ENCODE measurements around the gene ADARB2.
"Not testable (repeated sequence)": the region's sequence is repeated elsewhere in the genome, so short reads cannot be mapped to it uniquely, and the experiment has no call there.

The ADARB2 gene

DNA sequence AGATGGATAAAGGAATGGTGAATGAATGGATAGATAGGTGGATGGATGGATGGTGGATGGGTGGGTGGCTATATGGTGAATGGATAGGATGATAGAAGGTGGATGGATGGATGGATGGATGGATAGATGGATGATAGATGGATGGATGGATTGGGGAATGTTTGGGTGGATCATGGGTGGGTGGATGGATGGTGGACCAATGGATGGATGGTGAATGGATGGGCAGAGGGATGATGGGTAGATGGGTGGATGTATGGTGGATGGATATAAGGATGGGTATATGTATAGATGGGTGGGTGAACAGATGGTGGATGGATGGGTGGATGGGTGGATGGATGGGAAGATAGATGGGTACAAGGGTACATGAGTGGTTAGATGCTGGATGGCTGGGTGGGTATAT, 322.4 kb downstream of the ADARB2 start:
- DNase-seq, result no peak

DNA sequence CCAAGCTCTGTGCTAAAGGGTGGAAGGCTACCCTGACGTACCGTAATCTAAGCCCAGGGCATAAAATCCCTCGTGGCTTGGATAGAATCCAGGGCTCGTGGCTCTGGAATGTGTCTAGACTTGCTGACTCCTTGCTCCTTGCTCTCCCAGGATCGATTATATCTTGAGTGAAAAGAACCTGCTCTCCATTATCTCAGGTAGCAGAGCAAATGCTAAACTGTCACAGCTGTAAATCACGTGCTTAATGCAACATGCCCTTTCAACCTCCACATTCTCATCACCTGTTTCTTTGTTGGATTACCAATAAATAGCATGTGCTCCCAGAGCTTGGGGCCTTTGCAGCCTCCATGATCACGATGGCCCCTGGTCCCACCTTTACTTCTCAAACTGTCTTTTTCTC, 323.0 kb downstream of the ADARB2 start:
- DNase-seq, result not testable (repeated sequence)

DNA sequence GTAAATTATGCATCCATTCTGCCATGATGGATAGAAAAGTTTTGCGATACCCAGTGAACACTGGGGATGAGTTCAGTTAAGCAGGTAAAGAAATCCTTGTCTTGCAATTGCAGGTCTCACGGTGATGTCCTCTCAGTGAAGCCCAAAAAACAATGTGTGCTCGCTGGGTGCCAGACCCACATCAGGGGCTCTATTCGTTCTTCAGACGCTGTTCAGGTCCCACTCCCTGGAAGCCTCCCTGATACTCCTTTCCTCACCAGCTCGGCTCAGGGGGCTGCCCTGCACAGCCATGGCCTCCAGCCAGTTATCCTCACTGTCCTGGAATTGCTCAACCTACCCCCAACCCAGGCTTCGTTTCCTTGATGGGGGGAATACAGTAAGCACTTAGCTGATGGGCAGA, 323.5 kb downstream of the ADARB2 start:
- no peak for DNase-seq

DNA sequence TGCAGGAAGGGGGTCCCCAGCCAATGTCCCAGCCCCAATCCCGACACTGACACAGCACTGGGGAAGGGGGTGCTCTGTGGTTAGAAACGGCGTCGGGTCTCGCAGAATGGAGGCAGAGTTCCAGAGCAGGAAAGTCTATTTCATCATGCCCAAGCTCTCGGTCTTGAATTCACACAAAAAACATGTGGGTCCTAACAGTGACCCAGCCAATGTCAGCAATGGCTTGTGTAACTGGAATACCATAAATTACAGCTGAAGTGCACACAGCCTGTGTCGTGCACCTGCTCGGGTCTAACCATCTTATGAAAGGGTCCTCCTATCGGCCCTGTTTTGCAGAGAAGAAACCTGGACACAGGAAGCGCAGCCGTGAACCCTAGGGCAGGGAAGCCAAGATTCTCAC, 324.1 kb downstream of the ADARB2 start:
- no peak for DNase-seq

DNA sequence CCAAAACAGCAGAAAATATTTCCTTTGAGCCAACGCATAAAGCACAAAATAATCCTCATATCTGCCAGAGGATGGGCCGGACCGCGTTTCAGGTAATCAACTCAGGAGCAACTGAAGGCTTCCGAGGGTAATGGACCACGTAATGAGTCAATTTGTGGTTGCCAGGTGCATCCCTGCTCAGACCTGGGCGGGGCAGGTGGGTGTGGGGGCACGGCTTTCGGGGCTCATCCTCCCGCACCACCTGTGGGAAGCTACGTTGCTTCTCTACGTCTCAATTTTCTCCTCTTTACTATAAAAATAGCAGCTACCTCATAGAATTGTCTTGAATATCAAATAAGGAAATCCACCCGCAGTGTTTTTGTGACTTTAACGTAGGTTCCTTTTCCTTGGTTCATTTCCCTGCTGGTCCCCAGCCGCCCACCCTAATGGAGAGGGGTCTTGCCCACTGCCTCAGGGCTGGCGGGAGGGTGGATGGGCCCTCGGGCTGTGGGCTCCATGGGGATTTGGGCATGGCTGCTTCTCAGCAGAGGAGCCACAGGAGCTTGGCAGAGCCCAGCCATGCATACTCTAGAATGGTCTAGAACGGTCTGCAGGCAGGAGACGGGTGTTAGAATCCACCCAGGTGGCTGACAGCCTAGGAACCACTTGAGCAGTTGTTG, 324.7 kb downstream of the ADARB2 start:
- DNase-seq, result no peak

DNA sequence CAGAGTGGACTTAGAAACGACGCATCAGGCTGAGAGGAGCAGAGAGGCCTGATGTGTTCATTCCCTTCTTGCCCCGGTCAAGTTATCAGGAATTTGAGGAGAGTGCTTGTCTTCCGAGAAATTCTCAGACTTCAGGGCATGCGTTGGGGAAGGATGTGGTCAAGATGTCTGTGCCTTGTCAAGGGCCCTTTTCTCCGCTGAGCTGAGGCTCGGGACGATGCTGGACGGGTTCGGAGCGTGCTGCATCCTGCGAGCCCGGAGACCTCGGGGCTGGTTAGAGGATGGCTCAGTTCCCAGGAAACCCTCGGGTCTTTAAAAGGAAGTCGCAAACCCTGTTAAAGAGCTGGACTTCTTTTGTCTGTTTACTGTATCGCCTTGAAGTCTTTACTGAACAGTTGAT, 325.4 kb downstream of the ADARB2 start:
- DNase-seq, result no peak

DNA sequence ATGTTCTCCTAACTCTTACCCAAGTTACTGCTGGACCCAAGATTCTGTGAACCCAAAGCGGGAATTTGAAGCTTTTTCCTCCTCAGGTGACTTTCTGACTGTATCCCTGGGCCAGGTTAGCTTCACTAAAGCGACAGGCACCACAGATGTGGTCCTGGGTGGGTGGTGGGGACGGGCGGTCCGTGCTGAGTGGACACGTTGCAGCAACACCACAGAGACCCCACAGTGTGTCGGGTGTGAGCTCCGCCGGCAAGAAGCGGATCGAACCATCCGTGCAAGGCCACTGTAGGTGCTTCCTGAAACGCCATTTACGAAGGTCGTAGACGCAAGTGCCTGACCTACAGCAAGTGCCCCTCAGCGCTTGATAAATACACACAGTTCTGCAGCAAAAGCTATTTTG, 325.9 kb downstream of the ADARB2 start:
- DNase-seq, result no peak

DNA sequence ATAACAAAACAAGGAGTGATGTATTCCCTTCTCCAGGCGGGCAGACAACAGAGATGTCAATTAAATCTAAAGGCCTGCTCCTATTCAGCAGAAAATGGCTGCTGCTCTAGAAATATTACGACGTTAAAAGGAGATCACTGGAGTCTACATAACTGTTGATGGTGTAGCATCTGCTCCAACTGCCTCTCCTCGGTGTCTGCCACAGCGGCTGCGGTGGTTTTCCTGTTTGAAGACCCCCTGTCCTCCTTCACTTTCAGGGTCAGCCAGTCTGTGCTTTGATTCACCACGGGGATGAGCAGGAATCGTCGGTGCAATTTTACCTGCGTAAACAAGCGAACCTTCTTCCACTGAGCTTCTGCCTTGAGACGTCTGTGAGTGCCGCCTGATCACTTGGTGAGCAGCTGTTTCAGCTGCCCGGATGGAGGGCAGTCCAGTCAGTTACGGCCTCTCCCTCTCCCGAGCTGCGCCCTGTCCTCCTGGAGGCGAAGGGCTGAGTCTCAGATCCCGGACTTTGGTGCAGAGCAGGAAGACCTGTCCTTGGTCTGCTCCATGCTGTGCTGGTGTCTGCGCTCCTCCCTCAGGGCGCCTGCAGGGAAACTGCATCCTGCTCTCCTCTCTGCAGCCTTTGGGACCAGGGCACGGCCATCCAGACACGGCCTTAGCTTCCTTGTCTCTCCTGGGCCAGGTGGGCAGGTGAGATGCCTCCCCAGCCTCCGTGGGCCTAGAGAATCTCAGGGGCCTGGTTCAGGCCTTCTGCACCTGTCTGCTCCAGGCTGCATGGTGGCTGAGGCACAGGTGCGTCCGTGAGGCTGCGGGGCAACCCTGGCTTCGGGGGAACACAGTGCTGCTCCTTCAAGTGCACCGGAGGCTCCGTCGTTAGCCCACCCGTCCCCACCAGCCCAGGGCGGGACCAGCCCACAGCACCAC, 326.6 kb downstream of the ADARB2 start:
- DNase-seq, result no peak

DNA sequence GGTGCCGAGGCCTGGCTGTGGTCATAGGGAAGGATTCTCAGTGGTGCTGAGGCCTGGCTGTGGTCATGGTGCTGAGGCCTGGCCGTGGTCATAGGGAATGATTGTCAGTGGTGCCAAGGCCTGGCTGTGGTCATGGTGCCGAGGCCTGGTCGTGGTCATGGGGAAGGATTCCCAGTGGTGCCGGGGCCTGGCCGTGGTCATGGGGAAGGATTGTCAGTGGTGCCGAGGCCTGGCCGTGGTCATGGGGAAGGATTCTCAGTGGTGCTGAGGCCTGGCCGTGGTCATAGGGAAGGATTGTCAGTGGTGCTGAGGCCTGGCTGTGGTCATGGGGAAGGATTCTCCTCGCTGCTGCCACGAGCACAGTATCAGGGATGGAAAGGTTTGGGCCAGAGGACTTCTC, 327.3 kb downstream of the ADARB2 start:
- no peak for DNase-seq

DNA sequence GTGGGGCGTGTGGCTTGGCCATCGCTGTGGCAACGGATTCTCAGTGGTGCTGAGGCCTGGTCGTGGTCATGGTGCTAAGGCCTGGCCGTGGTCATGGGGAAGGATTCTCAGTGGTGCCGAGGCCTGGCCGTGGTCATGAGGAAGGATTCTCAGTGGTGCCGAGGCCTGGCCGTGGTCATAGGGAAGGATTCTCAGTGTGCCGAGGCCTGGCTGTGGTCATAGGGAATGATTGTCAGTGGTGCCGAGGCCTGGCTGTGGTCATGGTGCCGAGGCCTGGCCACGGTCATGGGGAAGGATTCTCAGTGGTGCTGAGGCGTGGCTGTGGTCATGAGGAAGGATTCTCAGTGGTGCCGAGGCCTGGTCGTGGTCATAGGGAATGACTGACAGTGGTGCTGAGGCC, 327.9 kb downstream of the ADARB2 start:
- no peak for DNase-seq

DNA sequence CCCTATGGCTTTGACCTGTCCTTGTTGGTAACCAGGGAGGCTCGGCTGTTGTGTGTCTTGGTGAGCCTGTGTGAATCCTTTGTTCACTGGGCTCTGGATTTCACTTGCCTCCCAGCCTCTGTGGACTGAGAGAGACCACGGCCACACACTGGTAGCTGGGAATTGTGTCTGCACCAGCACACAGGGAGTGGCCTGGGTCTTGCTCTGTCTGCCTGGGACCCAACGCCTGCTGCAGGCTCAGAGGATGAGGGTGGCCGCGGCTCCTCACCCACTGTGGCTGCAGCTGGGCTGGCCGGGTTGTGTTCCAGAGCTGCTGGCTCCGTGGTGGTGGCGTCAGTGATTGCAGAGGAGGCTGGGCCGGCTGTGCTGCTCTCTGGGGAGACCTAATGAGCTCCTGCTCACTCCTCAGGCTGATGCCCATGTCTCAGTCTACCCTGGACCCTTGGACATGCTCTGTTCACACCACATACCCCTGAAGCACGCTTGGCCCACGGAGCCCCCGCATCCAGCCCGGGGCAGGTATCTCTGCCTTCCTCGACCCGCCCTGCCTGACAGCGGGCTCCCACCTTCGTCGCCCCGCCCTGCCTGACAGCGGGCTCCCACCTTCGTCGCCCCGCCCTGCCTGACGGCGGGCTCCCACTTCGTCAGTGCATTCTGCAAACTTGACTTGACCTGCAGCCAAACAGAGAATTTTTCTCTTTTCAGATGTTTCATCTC, 328.5 kb downstream of the ADARB2 start:
- DNase-seq, result no peak

DNA sequence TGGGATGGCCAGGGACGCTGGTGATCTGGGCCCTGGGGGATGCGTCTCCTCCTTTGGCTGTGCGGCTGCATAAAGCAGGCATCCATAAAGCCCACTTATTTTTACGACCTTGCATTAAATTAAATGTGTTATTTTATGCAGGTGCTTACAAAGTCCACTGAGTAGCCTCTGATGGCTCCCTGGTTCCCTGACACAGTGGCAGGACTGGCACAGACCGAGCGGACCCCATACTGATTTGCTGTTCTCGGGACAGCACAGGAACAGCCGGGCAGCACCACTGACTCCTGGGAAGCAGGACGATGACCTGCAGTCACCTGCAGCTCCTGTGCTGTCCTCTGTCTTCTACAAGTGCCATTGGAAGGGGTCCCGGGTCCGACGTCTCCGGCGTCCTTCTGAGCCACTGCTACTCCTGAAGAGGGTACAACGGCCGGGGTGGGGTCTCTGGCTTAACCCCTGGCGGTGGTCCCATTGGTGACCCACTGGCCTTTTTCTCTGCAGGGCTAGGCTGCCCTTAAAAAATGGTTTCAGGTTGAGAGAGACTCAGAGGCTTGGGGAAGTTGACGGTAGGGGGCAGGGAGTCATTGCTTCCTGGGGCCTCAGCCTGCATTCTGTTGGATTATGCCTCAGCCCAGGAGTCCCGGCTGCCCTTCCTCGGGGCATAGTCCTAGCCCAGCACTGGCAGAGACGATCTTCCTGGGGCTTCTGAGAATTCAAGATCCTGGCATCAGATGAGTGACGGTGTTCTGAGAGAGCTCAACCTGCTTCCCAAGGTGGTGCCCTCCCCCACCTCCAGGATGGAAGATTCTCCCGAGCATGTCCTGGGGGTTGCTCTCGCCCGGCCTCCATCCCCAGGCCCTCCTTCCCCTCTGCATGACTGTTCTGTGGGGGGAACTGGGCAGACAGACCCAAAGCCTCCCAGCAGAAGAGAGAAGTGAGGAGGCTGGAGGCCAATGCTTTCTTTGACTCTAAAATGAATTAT, 330.1 kb downstream of the ADARB2 start:
- no peak for DNase-seq

DNA sequence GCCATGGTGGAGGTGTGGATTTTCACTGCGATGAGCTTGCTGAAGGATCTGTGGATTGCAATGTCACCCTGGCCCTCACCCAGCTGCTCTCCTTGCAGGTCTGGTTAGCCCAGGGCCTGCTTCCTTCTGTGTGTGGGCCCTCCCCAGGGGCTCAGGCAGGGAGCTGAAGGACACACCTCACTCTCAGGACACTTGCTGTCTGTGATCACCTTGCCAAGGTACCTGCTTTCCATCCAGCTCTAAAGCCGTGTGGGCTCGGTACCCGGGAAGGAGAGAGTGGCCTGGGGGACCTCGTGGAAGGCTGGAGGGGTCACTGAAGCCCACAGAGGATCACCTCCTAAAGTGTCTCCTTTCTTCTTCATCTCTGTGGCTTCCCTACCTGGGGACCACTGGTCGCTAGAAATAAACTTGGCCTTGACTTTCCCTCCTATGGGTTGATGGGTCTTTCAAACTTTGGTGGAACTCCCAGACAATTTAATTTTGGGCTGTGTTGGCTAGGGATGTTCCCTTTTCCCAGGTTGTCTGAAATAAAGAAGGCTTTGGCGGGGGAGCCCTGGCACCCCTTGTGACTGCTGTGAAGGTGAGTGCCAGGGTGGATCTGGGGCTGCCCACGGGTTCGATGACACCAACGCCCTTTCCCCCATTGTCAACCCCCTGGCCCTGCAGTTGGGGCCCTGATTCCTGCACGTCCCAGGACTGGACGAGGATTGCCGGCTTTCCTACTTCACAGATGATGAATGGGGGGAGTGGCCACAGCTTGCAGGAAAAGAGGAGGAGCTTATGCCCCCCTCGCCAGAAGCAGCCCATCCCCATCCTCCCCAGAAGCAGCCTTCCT, 331.0 kb downstream of the ADARB2 start:
- DNase-seq, result no peak

DNA sequence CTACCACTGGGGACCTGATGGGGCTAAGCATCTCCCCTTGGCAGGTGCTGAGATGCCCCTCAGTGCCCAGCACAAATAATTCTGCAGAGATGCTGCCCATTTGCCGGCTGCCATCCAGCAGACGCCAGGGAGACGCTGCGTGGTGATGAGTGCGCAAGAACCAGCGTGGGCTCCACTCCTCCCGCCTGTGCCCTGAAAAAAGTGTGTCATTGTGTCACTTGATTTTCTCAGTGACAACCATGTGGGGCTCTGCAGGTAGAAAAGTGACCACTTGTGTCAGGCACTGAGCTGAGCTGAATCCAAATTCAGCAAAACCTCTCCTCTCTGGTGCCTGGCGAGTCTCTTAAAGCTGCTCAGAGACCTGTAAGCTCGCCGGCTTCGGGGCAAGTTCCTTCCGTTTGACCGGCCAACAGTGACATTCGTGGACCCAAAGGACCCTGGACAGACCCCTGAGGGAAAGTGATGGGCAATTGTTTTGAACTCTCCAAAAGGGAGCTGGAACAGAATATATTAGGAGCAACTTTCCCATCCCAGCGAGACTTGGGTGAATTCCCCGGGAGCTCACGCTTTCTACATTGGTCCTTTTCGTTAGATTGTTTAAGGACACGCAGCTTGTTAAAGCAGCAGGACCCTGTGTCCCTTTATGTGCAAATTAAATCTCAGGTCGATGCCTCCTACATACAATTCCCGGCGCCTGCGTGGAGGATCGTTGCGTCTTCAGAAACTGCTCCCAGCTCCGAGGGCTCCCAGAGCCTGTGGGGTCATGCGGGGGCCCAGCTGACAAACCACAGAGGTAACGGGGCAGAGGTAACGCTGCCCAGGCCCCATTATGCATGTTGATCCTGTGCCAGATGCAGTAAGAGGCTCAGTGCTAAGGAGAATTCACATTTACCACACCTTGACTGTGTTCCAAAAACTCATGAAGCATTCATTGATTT, 332.7 kb downstream of the ADARB2 start:
- no peak for DNase-seq

DNA sequence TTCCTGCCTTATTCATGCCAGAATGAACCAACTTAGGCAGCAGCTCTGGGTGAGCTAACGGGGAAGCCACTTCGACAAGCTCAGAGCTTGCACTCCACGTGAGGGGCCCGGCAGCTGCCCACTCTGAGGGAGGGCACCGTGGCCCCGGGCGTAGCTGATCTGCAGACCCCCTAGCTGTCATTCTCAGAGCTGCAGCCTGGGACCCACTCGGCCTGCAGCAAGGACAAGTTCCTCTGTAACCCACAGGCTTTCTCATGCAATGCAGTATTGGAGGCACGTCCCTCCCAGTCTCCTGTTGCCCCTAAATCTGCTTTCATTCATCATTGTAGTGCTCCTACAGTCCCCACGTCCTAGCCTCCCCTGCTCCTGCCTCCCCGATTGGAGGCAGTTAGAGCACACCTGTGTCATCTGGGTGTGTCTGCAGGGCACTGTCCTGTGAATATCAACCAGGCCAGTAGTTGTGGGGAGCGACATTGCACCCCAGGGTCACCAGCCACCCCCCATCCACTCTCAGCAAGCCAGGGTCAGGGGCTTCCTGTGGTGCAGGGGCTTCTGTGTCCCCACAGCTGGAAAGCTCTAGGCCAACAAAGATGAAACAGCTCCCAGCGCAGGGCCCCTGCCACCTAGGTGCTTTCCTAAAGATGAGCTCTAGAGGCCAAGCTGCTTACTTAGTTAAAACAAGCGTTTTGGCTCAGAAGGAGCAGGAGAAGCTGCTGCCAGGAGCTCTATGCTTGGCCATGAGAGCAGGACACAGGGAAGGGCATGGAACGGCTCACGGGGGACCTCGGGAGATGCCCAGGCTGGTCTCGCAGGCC, 333.6 kb downstream of the ADARB2 start:
- DNase-seq, result no peak

DNA sequence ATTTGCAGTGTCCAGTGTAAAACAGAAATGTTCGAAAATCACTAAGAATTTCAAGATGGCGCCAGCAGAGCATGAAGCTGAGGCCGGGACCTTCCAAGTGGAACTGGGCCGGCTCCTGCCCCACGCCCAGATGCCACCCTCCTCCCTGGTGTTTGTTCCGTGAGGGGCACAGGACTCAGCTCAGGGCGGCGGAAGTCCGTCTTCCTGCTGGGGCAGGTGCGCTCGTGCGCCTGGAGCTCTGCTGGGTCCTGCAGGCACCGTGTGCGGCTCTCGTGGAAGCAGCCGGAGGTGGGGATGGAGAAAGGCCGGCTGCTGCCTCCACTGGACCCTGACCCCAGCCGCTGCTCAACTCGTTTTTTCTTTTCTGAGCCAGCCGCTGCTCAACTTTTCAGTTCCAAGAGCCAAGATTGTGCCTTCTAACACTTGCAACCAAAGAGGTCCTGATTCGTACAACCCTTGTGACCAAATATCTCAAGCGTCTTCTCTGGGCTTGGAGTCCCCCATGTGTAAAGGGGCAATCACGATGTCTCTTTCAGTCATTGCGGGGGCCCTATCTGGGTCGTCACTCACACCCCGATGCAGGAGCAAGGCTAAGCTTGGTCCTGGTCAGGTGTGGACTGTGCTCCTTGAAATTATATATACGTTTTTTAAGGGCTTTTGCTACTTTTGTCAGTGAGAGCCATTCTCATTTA, 334.4 kb downstream of the ADARB2 start:
- peak; percentile 6 for DNase-seq

DNA sequence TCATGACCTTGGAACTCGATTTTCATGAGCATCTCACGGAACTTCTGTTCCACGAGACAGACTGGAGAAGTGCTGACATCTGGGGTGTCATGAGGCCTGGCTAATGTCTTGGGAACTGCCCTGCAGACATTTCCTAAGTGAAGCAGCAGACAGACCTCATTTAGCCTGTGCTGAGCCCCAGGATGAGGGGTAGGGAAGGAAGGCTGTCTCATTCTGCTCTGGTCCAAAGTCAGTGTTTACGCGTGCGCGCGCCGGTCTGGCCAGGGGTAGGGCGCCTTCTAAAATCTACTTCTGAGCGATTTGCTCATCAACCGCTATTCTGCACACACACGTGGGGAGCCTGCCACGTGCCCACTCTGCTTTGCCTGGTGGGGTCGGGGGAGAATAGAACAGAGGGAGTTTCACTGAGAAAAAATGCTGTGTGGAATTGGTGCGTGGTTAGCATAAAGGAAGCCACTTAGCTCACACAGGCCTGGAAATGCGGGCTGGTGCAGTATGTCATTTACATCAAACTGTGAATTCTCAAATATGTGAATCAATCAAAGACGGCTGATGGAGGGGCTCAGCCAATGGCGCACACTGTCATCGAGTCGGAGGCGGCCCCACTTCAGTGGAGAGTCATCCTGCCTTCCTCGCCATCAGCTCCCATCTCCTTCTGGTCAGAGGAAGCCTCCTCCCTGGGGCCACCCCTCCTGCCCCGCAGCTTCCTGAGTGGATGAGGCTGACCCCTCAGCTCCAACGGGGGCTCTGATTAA, 335.1 kb downstream of the ADARB2 start:
- peak; percentile 3 for DNase-seq
